ENCODE results near the gene KCTD4. TPM values are rescaled to one million over a fixed set of nuclear protein-coding genes. Genes with fewer than 3 reads are reported as not detected.

The KCTD4 gene
- total and polyA plus RNA-seq, 3 donors from 2014 or later = not detected

DNA sequence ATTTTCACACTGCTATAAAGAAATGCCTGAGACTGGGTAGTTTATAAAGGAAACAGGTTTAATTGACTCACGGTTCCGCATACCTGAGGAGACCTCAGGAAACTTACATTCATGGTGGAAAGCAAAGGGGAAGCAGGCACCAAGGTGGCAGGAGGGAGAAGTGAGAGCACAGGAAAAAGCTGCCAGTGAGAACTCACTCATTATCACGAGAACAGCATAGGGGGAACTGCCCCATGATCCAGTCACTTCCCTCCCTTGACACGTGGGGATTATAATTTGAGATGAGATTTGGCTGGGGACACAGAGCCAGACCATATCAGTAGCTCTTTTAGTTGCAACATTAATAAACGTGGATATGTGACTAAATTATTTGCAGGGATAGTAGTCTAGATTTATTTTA is 4.3 kb upstream of the KCTD4 start:
- intact Hi-C loops (cut with DNase I; ENCODE audit: low total_unique reads) = no loop called here
- H3K9me3 ChIP-seq = no peaks in the 10 kb centered on the region
- peaks cover 6% of the 10 kb centered on the region for H3K4me1 ChIP-seq
- 68 to 75% methylated on average over 5 of the region's 5 CpGs for WGBS, 2 donors
- H3K36me3 ChIP-seq (ENCODE audit: low read depth, missing control alignments) = no peaks in the 10 kb centered on the region
- no peak overlapping the region for H3K27ac ChIP-seq
- no peak for TF ChIP-seq POLR2A (IDR thresholded peaks at IDR 0.05)
- TF ChIP-seq, protein P1, sequence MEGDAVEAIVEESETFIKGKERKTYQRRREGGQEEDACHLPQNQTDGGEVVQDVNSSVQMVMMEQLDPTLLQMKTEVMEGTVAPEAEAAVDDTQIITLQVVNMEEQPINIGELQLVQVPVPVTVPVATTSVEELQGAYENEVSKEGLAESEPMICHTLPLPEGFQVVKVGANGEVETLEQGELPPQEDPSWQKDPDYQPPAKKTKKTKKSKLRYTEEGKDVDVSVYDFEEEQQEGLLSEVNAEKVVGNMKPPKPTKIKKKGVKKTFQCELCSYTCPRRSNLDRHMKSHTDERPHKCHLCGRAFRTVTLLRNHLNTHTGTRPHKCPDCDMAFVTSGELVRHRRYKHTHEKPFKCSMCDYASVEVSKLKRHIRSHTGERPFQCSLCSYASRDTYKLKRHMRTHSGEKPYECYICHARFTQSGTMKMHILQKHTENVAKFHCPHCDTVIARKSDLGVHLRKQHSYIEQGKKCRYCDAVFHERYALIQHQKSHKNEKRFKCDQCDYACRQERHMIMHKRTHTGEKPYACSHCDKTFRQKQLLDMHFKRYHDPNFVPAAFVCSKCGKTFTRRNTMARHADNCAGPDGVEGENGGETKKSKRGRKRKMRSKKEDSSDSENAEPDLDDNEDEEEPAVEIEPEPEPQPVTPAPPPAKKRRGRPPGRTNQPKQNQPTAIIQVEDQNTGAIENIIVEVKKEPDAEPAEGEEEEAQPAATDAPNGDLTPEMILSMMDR (IDR thresholded peaks at IDR 0.05) = no peak
- H3K27me3 ChIP-seq = no peaks in the 10 kb centered on the region
- no peak for DNase-seq
- no peak overlapping the region for H3K4me3 ChIP-seq

DNA sequence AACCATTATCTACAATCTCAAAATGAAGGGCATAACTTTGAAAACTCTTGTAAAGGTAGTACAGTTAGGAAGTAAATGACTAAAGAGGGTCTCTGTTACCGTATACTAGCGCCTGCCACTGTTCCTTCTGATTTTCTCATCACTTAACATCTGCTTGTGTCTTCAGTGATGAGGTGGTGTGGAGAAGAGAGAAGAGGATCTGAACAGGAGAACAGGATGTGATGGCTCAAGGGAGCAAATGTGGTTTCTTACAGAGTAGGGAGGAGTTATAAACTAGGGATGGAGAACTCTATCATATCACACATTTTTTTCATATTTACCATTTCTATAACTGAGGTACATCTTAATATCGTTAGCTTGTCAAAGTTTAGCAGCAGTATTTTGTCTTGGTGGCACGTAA is 1.1 kb downstream of the KCTD4 start:
- no peak overlapping the region for H3K27ac ChIP-seq
- DNase-seq = no peak
- intact Hi-C loops (cut with DNase I; ENCODE audit: low total_unique reads) = no loop called here
- H3K9me3 ChIP-seq = no peaks in the 10 kb centered on the region
- no peaks in the 10 kb centered on the region for H3K27me3 ChIP-seq
- WGBS, 2 donors = 81 to 88% methylated on average over 4 of the region's 4 CpGs
- TF ChIP-seq POLR2A (IDR thresholded peaks at IDR 0.05) = no peak
- TF ChIP-seq, protein P1 (IDR thresholded peaks at IDR 0.05) = no peak
- H3K4me1 ChIP-seq = peaks cover 8% of the 10 kb centered on the region
- H3K36me3 ChIP-seq (ENCODE audit: low read depth, missing control alignments) = no peaks in the 10 kb centered on the region
- H3K4me3 ChIP-seq = no peak overlapping the region

DNA sequence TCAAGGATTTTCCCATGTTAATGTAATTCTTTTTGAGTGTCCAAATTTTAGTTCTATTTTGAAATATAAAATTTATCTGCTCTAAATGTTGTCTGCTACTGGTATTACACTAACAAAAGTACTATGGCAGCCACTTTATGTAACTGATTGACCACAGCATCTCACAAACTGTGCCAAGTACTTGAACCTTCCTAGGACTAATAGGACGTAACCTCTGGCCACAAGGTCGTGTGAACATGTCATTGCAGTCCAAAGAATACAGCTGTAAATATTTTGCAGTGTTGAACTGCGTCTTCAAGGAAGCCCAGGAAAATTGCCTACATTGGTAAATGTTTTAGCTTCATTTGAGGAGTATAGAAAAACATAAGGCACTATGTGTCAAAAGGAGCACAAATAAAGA is 1.9 kb downstream of the KCTD4 start:
- Histone ChIP-seq H3K4me1 (peaks cover 8% of the 10 kb centered on the region), H3K36me3 (ENCODE audit: low read depth, missing control alignments) (no peaks in the 10 kb centered on the region), H3K27ac (no peak overlapping the region), H3K9me3 (no peaks in the 10 kb centered on the region), H3K4me3 (no peak overlapping the region), H3K27me3 (no peaks in the 10 kb centered on the region)
- TF ChIP-seq, protein P1 (IDR thresholded peaks at IDR 0.05) = no peak
- no peak for TF ChIP-seq POLR2A (IDR thresholded peaks at IDR 0.05)
- no peak for DNase-seq
- 47 to 62% methylated on average over 3 of the region's 3 CpGs for WGBS, 2 donors
- intact Hi-C loops (cut with DNase I; ENCODE audit: low total_unique reads) = no loop called here

DNA sequence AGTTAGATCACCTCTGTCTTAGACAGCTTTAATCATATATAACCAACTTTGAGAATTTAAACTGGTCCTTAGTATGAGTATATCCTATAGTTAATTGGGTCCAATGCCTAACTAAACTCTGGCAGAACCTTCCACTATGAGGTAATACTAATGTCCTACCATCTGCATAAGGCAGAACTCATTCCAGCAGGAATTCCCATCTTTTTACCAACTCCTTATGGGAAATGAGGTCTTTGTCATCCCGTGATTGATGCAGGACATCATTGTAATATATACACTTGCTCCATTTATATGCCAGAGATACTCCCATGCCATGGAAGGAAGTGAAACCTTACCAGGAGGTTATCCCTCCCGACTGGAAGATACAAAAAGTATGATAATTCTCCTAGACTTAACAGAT is 2.8 kb downstream of the KCTD4 start:
- WGBS, 2 donors = 71 to 77% methylated on average over 2 of the region's 2 CpGs
- intact Hi-C loops (cut with DNase I; ENCODE audit: low total_unique reads) = no loop called here
- Histone ChIP-seq H3K27ac (no peak overlapping the region), H3K27me3 (no peaks in the 10 kb centered on the region), H3K9me3 (no peaks in the 10 kb centered on the region), H3K36me3 (ENCODE audit: low read depth, missing control alignments) (no peaks in the 10 kb centered on the region), H3K4me1 (peaks cover 8% of the 10 kb centered on the region), H3K4me3 (no peak overlapping the region)
- no peak for DNase-seq
- TF ChIP-seq POLR2A (IDR thresholded peaks at IDR 0.05) = no peak
- TF ChIP-seq, protein P1 (IDR thresholded peaks at IDR 0.05) = no peak

DNA sequence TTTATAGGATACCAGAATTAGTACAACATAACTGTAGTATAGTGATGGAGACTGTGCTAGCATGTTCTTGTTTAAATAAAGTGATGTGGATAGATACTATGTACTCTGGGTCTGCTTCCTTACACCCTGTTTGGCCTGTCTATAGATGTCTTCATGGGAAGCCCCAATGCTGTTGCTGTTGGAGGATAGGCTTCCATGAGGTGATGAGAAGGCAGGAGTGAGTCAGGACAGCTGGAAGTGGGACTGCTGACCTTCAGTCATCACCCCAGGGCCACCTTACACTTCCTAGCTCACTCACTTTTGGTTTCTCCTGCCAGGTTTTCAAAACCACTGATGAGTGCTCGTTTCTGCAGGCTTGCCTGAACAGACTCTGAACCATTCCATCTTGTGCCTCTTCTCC is 4.2 kb downstream of the KCTD4 start:
- Histone ChIP-seq H3K4me1 (peaks cover 8% of the 10 kb centered on the region), H3K27ac (no peak overlapping the region)
- no peak for DNase-seq

More for the DNA sequence above, 4.2 kb downstream of the KCTD4 start:
- 40 to 50% methylated on average over 1 of the region's 1 CpG for WGBS, 2 donors
- Histone ChIP-seq H3K27me3 (no peaks in the 10 kb centered on the region), H3K9me3 (no peaks in the 10 kb centered on the region), H3K4me3 (no peak overlapping the region), H3K36me3 (ENCODE audit: low read depth, missing control alignments) (no peaks in the 10 kb centered on the region)
- intact Hi-C loops (cut with DNase I; ENCODE audit: low total_unique reads) = no loop called here
- TF ChIP-seq POLR2A (IDR thresholded peaks at IDR 0.05) = no peak
- TF ChIP-seq, protein P1 (IDR thresholded peaks at IDR 0.05) = no peak

All from testis (tissue), 3 donors.